GM21367 (cell line): Measurements from ENCODE around the gene PRCC.
"Not testable (repeated sequence)": the region's sequence is repeated elsewhere in the genome, so short reads cannot be mapped to it uniquely, and the experiment has no call there.

Experiments
- ATAC-seq: cut with Tn5 transposase; IDR thresholded peaks from one replicate; pipeline ENCODE4 v1.9.1; 2021; ENCODE audit not compliant: unreplicated experiment

PRCC gene

GRCh38 chr1:156744786-156745419 is 22.4 kb upstream of the PRCC start:
- ATAC-seq = no peak

- no peak for ATAC-seq
These were observed 21.5 kb upstream of the PRCC start for GRCh38 chr1:156745881-156746280.

DNA sequence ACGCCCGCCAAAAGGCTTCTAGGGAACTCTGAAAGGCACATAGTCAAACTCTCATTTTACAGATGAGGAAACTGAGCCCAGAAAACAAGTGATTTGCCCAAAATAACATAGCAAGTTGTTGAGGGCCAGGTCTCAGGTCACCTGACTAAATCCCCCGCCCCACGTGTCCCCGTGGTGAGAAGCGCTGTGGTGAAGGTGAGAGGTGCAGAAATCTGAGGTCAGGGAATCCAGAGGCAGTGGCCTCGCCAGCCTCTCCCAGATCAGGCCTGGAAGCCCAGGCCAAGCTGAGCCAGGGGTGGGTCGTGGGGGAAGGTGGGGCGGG is 21.0 kb upstream of the PRCC start:
- ATAC-seq = no peak

DNA sequence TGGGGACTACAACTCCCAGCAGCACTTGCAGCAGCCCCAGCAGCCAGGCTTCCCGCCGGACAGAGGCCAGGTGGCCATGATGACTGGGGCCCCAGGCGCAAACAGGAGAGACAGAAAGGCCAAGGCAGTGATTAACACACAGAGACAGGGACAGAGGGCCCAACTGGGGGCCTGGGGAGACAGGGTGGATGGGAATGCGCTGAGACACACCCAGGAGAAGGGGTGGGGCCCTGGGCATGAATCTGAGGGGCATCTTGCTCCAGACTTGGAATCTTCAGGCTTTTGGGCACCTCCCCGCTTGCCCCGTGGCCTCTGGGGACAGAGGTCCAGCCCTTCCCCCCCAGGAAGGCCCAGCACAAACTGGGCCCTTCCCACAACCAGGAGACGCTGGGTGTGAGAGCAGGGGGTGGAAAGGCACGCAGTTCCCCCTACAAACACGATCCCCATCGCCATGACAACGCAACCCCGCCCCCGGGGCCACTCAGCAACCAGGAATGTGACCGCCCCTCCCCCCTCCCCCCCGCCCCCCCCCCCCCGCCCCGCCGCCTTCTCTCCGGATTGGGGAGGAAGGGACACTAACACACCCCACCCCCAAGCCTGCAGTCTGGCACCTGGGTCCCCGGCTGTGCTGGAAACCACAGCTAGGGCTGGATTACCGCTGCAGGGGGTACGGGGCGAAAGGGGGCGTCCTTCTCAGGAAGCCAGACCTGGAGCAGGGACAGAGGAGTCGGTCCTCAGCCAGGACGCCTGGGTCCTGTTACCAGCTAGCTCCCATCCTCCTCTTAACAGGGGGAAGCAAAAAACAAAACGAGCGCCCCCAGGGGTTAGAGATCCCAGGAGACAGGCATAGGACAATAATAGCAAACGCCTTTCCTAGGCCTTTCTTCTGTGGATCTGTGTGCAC is 20.4 kb upstream of the PRCC start:
- ATAC-seq = no peak

DNA sequence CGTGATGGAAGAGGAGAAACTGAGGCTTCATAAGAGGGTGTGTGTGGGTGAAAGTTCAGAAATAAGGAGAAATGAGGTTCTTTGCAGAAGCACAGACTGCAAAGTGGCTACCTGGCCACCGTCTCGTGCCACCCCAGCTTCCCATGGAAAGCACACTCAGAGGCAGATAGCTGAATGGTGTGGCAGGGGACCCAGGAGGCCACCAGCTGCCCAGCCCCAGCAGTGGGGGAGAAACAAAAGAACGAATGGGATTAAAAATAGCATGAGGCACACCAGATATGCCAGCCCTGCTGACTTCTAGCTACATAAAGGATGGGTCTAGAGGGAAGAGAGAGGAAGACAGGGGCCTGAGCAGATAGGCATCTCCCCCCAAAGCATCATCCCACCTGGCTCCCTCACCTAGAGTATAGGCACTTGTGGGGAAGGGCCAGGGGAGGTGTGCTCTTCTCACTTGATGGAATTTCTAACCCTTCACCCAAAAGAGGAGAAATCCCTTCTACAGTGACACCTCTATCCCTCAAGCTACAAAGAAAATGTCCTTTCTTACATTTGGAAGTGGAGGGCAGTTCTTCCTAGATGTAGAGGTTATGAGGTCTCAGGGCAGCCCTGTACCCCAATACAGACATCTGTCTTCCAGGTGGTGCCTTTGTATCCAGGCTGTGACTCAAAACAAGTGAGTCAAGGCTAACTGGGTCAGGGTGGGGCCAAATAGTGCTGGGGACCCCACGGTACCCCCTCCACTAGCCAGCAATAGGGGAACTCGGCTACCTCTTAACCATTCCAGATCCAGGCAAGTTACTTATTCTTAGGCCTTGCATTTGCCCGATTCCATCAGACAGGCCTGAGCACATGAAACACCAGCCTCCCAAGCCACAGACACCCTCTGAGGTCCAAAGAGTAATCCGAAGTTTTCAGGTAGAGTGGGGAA is 19.3 kb upstream of the PRCC start:
- no peak for ATAC-seq

DNA sequence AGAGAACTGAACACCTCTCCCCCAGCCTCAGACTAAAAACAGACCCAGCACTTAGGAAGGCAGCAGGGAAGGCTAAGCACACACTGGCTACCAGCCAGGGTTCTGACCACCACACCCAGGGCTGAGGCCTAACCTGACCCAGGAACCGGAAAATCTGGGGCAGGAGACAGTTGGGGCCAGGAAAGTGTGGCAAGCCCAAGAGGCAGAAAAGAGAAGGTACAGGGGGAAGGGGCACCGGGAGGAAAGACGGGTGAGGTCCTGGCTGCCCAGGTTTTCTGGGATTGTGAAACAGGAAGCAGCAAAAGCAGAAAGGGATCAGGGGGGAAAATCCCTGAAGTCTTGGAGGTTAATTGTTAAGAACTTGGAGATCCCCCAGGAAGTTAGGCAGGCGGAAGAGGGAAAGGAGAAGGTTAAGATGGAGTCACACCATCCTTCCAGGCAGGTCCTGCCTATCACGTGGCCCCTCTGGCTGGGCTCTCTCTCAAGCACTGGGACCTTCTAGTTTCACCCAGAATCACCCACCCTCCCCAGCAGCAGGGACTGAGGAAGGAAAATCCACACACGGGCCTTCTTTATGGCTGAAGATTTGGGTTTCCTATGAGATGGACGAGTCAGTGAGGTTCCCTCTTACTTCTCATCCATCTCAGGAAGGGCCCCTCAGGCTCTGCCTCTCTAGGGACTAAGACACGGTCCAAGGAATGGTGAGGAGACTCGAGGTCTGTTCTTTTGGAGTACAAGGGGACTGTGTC is 18.5 kb upstream of the PRCC start:
- no peak for ATAC-seq

DNA sequence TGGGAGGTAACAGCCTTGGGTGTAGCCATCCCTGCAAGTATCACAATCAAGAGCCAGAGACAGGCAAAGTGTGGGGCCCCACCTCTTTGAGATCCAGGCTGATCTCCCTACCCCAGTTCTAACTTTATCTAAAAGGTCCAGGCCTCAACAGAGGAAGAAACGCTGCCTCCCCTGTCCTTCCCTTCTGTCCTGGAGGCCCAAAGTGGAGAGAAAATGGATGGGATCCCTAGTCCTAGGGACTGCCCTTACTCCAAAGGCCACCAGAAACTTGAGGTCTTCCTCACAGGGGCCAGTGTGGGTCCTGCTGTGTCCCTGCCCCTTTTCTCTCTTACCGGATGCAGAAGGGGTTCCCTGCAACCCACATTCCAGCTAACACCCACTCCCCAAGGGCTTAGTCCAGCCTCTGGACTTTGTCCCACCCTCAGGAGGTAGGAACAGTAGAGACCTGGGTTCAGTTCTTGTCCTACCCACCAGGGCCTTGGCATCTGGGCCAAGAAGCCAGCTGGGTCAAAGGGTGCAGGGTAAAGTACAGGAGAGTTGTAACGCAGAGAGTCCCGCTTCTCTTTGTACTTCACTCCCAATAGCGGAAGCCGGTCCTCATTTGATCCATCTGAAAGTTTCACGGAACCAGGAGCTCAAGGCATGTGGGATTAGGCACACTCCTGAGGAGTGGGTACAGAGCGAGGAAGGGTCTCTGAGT is 17.8 kb upstream of the PRCC start:
- no peak for ATAC-seq

DNA sequence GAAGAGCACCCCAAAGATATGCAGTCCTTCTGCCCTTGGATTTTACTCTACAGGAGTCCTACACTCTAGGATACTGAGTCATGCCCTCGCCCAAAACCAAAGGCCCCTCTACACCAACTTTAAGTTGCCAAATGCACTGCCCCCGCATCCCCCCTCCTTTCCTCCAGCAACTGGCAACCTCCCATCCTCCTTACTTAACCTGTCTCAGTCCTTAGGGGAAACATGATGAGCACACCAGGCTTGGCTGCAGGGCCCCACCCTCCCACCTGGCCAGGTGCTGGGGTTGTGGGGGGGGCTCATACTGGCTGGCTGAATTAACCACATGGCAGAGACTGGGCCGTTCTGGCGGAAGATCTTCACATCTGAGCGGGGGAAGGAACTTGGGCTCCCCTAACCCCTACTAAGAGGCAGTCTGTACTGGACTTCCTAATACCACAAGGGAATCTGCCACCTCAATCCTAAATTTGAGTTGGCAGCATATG is 17.1 kb upstream of the PRCC start:
- ATAC-seq = no peak

GRCh38 chr1:156750711-156751450 is 16.5 kb upstream of the PRCC start:
- ATAC-seq = no peak

DNA sequence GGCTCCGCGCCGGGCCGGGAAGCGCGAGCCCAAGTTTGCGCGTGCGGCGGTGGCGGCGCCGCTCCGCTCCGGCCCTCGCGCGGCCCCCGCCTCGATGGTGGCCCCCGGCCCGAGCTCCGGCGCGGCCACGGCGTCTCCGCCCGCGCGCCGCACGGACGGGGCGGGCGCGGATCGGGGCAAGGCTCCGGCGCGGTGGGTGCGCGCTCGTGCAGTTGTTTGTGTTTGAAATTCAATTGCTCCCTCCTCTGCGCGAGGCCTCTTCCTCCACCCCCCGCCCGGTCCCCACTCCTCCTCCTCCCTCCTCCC is 15.9 kb upstream of the PRCC start, which contains the start of gene HDGF:
Gene HDGF, minus strand, starts transcription at position 225 of the 306 bp plus-strand sequence. CDS start 246 bp downstream, outside the sequence.
- peak; percentile 11 for ATAC-seq

- ATAC-seq = peak; percentile 59
These were observed 15.4 kb upstream of the PRCC start for GRCh38 chr1:156751757-156752481.

GRCh38 chr1:156752843-156753482 is 14.4 kb upstream of the PRCC start:
- ATAC-seq = no peak

GRCh38 chr1:156754219-156754618 is 13.1 kb upstream of the PRCC start:
- no peak for ATAC-seq

DNA sequence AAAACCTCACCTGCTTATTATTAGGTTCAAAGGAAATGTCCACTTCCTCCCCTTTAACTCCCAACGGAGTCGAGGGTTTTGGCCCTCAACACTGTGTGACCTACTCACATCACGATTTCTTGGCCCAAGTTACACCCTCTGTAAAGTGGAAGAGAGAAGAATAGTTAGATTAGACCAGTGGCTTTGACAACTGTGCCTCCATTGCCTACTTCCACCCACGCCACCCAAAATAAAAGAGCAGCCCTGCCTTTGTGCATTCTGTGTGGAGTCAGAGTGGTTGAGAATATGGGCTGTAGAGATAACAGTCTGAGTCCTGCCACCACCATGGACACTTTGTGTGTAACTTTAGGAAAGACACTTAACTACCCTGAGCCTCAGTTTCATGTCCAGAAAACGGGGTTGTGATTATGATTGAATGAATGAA is 11.8 kb upstream of the PRCC start:
- no peak for ATAC-seq

DNA sequence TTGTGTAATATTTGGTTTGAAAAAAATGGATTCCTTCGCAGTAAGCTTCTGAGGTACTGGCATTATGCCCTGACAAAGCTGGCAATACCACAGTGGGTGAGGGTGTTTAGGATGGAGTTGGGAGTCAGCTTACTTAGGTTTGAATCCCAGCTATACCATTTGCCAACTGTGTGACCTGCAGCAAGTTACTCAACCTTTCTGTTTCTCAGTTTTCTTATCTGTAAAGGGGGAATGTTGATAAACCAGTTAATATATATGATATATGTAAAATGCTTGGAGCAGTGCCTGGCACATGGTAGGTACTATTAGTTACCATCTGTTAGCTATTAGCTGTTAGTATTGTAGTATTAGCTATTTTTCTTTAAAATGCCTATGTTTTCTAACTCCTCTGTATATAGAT is 11.0 kb upstream of the PRCC start:
- no peak for ATAC-seq

DNA sequence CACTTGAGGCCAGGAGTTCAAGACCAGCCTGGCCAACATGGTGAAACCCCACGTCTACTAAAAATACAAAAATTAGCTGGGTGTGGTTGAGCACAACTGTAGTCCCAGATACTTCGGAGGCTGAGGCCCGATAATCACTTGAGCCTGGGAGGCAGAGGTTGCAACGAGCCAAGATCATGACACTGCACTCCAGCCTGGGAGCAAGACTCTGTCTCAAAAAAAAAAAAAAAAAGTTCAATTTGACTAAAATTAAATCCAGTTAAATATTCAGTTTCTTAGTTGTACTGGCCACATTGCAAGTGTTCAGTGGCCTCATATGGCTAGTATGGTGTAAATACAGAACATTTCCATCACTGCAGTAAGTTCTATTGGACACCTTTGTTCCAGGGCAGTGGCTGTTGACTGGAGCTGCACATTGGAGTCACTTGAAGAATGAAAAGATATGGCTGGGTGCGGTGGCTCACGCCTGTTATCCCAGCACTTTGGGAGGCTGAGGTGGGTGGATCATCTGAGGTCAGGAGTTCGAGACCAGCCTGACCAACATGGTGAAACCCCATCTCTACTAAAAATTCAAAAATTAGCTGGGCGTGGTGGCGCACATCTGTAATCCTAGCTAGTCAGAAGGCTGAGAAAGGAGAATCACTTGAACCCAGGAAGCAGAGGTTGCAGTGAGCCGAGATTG is 9.6 kb upstream of the PRCC start:
- ATAC-seq = not testable (repeated sequence)

DNA sequence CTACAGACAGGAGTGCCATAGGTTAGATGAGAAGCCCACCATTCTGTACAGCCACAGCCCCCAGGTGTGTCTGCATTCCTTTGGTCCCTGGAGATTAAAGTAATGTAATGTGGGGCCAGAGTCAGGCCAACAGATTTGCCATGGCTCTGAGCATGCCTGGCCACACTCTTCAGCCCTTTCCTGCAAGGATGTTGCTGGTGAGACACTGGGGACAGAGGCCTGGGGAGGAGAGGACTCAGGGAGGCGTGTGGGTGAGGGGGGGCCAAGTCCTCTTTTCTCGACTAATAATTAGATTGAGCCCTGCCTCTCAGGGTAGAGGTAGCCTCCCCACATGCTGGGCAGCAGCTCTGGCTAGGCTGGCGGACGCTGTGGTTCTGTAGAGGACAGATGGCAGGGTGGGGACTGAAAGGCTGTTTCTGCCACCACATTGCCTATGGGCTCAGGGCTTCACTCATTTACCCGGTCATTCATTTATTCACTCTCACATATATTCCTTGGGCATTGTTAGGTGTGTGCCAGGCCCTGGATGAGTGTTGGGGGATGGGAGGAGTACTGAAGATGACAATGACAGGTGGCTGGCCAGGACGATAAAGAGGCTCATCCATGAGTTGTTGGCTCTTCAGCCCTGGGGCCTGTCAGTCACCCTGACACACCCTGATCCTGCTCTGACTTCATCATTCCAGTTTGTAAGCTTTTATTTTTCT is 7.1 kb upstream of the PRCC start:
- ATAC-seq = no peak
